SU-DHL-6 (cell line): ENCODE measurements around the gene ANKZF1.

Experiments used
- H2AFZ ChIP-seq: fragments of 200-600 bp; sonication (generic); 2 replicates; pipeline ENCODE4 v1.6.1; 2014; ENCODE audit warnings: low read depth, mild to moderate bottlenecking, moderate library complexity, mixed read lengths, antibody characterized with exemption, low read length; ENCODE audit not compliant: severe bottlenecking
- H3F3A ChIP-seq: fragments of 200-600 bp; shearing (Covaris generic); 2 replicates; pipeline ENCODE4 v1.6.0; 2016; ENCODE audit warnings: antibody characterized with exemption, mild to moderate bottlenecking; ENCODE audit not compliant: insufficient read depth
- H3K27ac ChIP-seq: fragments of 200-600 bp; sonication (generic); 2 replicates; pipeline ENCODE4 v1.5.1; 2016; ENCODE audit warnings: low read depth, mild to moderate bottlenecking, low read length, moderate library complexity, mixed read lengths
- H3K27me3 ChIP-seq: fragments of 200-600 bp; sonication (generic), shearing (Covaris generic); 2 replicates; pipeline ENCODE4 v1.6.0; 2014; ENCODE audit warnings: mild to moderate bottlenecking, low read length
- H3K36me3 ChIP-seq: fragments of 200-600 bp; sonication (generic); 2 replicates; pipeline ENCODE4 v1.6.1; 2014; ENCODE audit warnings: mild to moderate bottlenecking, low read length, mixed read lengths
- H3K4me2 ChIP-seq: fragments of 300-600, 200-600 bp; shearing (Covaris generic), sonication (generic); 2 replicates; pipeline ENCODE4 v1.6.0; 2014; ENCODE audit warnings: low read length, low read depth, mild to moderate bottlenecking; ENCODE audit not compliant: poor library complexity, severe bottlenecking
- H3K4me3 ChIP-seq: fragments of 200-600 bp; sonication (generic); 2 replicates; pipeline ENCODE4 v1.5.1; 2014; ENCODE audit warnings: antibody characterized with exemption, low read length, mild to moderate bottlenecking, mixed read lengths; ENCODE audit not compliant: insufficient read depth, poor library complexity, severe bottlenecking
- H3K79me2 ChIP-seq: fragments of 200-600 bp; sonication (generic); 2 replicates; pipeline ENCODE4 v1.6.1; 2014; ENCODE audit warnings: mild to moderate bottlenecking, low read length, moderate library complexity; ENCODE audit not compliant: insufficient read depth
- H3K9ac ChIP-seq: fragments of 200-600 bp; sonication (generic); 2 replicates; pipeline ENCODE4 v1.7.0; 2014; ENCODE audit warnings: mild to moderate bottlenecking, low read length
- H3K9me2 ChIP-seq: fragments of 200-600 bp; sonication (generic); replicated peaks from 2 replicates; pipeline ENCODE4 v1.6.1; 2014; ENCODE audit warnings: low read length; ENCODE audit not compliant: insufficient read depth
- H3K9me3 ChIP-seq: fragments of 200-600 bp; sonication (generic); 2 replicates; pipeline ENCODE4 v1.6.1; 2014; ENCODE audit warnings: low read length, mixed read lengths; ENCODE audit not compliant: insufficient read depth
- H4K20me1 ChIP-seq: fragments of 200-600 bp; sonication (generic); 2 replicates; pipeline ENCODE4 v1.6.1; 2014; ENCODE audit warnings: low read depth, mild to moderate bottlenecking, antibody characterized with exemption, low read length, moderate library complexity, mixed read lengths
- CTCF ChIP-seq: fragments of 200-600 bp; sonication (generic); IDR thresholded peaks from one replicate; pipeline ENCODE4 v1.5.1; 2017; ENCODE audit warnings: antibody characterized with exemption, mild to moderate bottlenecking, low read length, moderate library complexity; ENCODE audit not compliant: insufficient read depth, poor library complexity, severe bottlenecking
- EZH2phosphoT487 ChIP-seq: fragments of 200-600 bp; sonication (generic), shearing (Covaris generic); conservative IDR thresholded peaks from 2 replicates; pipeline ENCODE4 v1.6.1; 2018; ENCODE audit warnings: mild to moderate bottlenecking, antibody characterized with exemption, low read length, moderate library complexity, mixed read lengths

ANKZF1 gene

GRCh38 chr2:219244789-219245147 is 15.2 kb downstream of the ANKZF1 start:
- Histone ChIP-seq H3K9me3 (no peaks in the 10 kb centered on the region), H3F3A (peaks cover 3% of the 10 kb centered on the region; the same call in 1 of the 2 replicates), H3K79me2 (0 out of 2 replicates have a peak, but pooled peaks cover under 1% of the 10 kb centered on the region), H4K20me1 (no peaks in the 10 kb centered on the region), H3K4me3 (peak overlapping the region; percentile 79), H3K27ac (no peak overlapping the region), H3K36me3 (no peaks in the 10 kb centered on the region), H3K9me2 (no peaks in the 10 kb centered on the region), H3K27me3 (no peaks in the 10 kb centered on the region), H3K9ac (peak overlapping the region; percentile 85), H2AFZ (peak overlapping the region; percentile 93), H3K4me2 (peak overlapping the region; percentile 72)
- TF ChIP-seq CTCF (no peak), EZH2phosphoT487 (no peak)

GRCh38 chr2:219245148-219245898 is 15.7 kb downstream of the ANKZF1 start, which contains the start of the genes GLB1L and STK16:
Gene GLB1L, minus strand, starts transcription at chr2:219245444. Its CDS starts 1,871 bp downstream, at chr2:219243573.
Gene STK16, plus strand, starts transcription at chr2:219245479. Its CDS starts 521 bp downstream, at chr2:219246000.
- peak within 1 kb of the TSS; percentile 79 for H3K4me3 ChIP-seq
- H2AFZ ChIP-seq: peak within 1 kb of the TSS; percentile 93
- H4K20me1 ChIP-seq: no peaks in the 10 kb centered on the region
- peaks cover 3% of the 10 kb centered on the region; the same call in 1 of the 2 replicates for H3K79me2 ChIP-seq
- H3K9me3 ChIP-seq: no peaks in the 10 kb centered on the region
- H3K4me2 ChIP-seq: peak within 1 kb of the TSS; percentile 72
- no peaks in the 10 kb centered on the region for H3K36me3 ChIP-seq
- no peak for TF ChIP-seq EZH2phosphoT487
- TF ChIP-seq CTCF: no peak
- H3K27ac ChIP-seq: peak within 1 kb of the TSS; percentile 38
- peak within 1 kb of the TSS; percentile 85 for H3K9ac ChIP-seq
- H3K9me2 ChIP-seq: no peaks in the 10 kb centered on the region
- peaks cover 3% of the 10 kb centered on the region; the same call in 1 of the 2 replicates for H3F3A ChIP-seq
- H3K27me3 ChIP-seq: no peaks in the 10 kb centered on the region

- Histone ChIP-seq H3K27me3 (no peaks in the 10 kb centered on the region), H3K27ac (peak overlapping the region; percentile 38; the same call in 1 of the 2 replicates), H3K36me3 (no peaks in the 10 kb centered on the region), H2AFZ (peak overlapping the region; percentile 93), H3K9me2 (no peaks in the 10 kb centered on the region), H3K9ac (peak overlapping the region; percentile 85), H3F3A (peaks cover 3% of the 10 kb centered on the region; the same call in 1 of the 2 replicates), H3K4me2 (peak overlapping the region; percentile 72), H3K4me3 (peak overlapping the region; percentile 79), H3K79me2 (peaks cover 3% of the 10 kb centered on the region; the same call in 1 of the 2 replicates), H3K9me3 (no peaks in the 10 kb centered on the region), H4K20me1 (no peaks in the 10 kb centered on the region)
- TF ChIP-seq EZH2phosphoT487 (no peak), CTCF (no peak)
Measured at GRCh38 chr2:219245899-219246230, 16.3 kb downstream of the ANKZF1 start.
